GM18519 (cell line): ENCODE results near the gene CFAP90.

Source experiments
- ATAC-seq: cut with Tn5 transposase; IDR thresholded peaks from one replicate; pipeline ENCODE4 v1.9.1; 2021; ENCODE audit warnings: mild to moderate bottlenecking, moderate library complexity; ENCODE audit not compliant: unreplicated experiment, low FRiP score

The CFAP90 gene

DNA sequence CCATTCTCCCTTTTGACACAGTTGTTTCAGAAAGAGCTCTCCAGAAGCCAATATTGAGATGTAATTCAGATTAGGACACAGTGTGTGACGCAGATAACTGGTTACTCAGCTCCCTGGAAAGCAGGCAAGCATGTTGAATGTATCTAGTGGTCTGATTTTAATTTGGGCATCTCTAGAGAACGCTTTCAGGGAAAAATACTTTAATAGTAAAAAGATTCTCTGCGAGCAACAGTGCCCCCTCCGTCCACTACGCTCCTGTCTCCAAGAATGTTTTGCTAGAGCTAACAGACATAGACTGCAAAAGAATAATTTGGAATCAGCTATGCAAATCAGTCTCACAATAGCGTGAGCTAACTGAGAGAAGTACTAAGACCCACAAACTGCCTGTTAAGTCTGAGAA lies 23.3 kb downstream of the CFAP90 start:
- no peak for ATAC-seq

DNA sequence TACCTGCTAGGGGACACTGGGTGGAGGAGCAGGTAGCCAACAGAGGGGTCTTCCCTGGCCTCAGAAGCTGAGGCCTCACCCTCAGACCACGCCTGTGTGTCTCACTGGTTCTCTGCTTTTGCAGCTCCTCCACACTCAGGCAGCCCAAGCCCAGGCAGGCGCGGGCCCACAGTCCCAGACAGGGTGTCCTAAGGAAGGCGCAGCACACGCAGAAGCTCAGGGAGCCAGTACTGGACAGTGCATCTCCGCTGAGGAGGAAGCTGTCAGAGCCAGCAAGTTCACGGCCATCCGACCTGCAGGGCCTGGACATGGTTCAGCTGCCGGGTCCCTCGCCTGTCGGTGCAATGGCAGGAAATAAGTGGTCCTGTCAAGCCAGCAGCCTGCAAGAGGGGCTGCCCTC lies 25.3 kb downstream of the CFAP90 start:
- ATAC-seq, result no peak

- no peak for ATAC-seq
Observed at GRCh38 chr5:7824995-7825394, 25.9 kb downstream of the CFAP90 start.

DNA sequence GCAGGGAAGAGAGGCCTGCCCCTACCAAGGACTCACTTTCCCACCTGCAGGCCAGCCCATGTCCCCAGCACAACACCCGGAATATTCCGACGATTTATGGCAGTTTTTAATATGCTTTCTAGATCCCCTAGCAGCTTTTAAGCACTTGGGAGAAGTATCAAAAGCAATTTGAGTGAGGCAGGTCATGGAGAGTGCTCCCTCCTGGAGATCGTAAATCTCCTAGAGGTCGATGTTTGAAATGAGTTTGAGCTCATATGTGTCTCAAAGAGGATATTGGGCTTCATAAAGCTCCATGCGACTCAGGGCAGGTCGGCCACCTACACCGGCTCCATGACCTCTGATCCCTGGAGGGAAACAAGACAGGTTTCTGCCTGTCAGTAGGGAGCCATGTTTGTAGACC lies 27.3 kb downstream of the CFAP90 start:
- no peak for ATAC-seq

DNA sequence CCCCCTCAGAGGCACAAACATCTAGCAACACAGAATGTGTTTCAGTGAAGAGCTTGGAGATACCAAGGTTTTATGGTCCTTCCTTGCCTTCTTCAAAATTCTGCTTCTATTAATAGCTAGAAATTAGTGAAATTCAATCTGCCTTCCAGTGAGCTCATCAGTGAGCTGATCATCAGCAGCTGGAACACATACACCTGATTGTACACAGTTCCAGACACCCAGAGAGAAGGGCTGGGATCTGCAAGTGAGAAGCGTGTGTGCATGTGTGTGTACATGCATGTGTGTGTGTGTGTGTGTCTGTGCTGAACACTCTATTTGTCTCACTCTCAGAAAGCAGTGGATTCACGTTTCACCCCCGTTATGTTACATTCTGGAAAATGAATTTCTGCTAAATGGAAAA lies 28.5 kb downstream of the CFAP90 start:
- ATAC-seq, result no peak

DNA sequence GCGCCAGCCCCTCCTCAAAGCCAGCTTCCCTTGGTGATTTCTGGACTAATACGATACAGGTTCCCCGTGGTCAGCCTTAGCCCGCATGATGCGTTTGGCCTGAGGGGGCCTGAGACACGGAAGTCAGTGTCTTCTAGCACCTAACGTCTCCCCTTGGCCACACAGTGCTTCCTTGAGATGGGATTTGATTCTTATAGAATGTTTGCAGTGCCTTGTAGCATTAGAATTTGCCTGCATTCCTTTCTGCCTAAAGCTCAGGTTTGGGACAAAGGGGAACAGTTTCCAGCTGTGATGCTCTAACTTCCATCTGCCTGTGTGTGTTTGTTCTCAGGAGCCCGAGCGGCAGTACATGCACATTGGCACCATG lies 34.4 kb downstream of the CFAP90 start:
- ATAC-seq, result no peak

DNA sequence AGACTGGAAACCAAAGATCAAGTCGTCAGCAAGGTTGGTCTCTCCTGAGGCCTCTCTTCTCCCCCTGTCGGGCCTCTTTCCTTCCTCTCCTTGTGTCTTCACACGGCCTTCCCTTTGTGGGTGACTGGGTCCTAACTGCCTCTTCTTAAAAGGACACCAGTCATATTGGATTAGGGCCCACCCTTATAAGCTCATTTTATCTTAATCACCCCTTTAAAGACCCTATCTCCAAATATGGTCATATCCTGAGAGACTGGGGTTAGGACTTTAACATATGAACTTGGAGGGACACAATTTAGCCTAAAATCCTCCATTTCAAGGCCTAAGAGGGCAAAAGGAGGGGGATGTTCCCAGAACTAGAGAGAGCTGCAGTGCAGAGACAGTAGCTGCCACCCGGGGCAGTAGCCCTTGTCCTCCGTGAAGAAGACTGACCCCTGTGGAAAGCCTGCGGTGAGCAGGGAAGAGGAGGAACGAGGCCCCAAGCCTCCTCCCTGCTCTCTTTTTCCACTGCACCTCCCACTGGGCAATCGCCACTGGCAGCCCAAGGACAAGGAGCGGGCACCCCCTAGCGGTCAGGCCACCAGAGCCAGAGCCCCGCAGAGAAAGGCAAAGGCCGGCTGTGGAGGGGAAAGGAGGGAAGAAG lies 34.9 kb downstream of the CFAP90 start:
- ATAC-seq, result peak; percentile 62

DNA sequence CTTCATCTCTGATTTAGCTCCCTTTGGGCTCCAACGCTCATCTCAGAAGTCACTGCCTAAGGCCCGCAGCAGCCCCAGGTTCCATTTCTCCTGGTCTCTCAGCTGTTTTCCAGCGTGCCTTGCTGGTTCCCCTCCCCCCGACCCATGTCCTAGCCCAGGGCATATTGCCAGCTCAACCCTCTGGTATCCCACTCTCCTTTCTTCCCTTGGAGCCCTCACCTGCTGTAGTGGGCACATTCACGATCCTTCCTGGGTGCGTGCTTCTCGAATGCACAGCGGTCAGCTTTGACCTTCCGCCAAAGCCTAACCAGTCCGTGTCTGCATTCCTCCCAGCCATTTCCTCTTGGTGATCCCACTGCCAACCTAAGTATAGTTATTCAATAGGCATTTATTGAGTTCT lies 36.1 kb downstream of the CFAP90 start:
- ATAC-seq, result no peak

DNA sequence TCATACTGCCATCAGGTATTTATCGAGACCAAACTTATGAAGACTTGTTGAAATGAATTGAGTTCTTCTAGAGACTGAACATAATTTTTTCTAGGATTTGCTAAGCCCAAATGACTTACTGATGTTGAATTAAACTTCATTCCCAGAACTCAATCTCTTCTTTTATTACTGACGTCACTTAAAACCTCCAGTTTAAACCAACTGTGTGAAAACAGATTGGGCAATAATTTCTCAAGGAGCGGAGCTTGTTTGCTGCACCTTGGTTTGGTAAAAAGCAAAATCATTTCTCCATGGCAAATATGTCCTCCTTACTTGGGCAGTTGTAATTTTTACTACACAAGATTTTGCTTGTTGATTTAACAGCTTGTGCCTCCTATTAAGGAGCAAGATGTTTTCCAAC lies 37.4 kb downstream of the CFAP90 start:
- no peak for ATAC-seq

DNA sequence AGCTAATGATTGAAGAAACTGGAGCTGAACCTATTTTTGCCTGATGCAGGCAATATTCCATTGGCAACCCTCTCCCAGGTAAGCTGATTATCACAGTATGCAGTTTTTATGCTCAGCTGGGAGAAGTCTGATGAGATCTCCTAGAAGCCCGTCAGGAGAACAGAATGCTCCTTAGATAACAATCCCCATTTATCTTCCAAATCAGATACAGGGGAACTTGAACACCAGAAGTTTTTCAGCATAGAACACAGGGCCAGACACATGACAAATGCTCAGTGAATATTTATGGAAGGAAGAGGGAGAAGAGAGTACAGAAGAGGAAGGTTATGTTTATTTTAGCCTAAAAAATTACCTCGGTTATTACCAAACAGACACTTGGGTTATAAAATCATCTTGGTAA lies 37.9 kb downstream of the CFAP90 start:
- no peak for ATAC-seq

DNA sequence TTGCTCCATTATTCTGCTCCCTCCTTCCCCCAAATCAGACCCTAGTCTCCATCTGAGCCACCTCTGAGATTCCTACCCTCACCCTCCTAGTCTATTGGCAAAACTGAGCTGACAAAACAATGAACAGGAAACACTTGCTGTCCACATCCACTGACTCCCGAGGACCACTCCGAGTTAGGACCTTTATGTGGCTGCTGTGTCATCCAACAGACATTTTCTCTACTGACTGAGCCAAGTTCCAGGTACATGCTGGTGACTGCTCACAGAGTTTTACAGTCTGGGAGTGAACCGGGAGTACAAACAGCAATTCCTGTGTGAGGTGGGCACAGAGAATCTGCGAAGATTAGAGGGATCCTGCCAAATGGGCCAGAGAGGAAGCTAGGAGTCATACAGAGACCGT lies 39.2 kb downstream of the CFAP90 start:
- ATAC-seq, result no peak

GRCh38 chr5:7808998-7809397 lies 41.9 kb downstream of the CFAP90 start:
- ATAC-seq, result peak; percentile 72

DNA sequence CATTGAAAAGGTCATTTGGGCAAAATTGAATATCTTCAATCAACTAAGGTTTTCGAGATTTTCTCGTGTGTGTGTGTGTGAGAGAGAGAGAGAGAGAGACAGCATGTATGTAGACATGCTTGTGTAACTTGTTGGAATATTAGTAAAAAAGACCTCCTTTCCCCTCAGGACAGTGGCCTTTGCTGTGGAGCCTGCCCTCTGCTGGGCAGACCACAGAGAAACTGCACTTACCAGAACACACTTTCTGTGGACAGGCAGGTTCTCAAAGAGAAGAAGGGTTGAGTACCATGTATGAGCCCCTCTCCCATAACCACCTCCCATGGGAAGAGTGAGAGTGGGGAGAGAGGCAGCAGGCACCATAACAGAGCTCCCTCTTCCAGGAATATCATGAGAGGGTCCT lies 45.6 kb downstream of the CFAP90 start:
- ATAC-seq, result no peak

DNA sequence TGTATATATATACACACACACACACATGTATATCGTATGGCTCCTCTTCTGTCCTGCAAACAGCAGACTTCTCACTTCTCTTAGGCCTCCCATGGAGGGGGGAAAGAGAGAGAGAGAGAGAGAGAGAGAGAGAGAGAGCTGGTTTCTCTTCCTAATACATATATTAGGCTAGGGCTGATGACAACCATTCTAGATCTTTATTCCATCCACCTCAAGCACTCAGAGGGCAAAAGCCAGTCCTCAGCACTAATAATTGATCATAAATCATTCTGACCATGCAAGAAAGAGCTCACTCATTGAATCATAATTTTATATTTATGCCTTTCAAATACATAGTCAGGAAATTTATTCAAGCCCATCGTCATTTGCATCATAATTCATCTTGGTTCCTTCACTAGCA lies 47.0 kb downstream of the CFAP90 start:
- ATAC-seq, result no peak

- ATAC-seq, result no peak
Observed at GRCh38 chr5:7802855-7803254, 48.1 kb downstream of the CFAP90 start.

DNA sequence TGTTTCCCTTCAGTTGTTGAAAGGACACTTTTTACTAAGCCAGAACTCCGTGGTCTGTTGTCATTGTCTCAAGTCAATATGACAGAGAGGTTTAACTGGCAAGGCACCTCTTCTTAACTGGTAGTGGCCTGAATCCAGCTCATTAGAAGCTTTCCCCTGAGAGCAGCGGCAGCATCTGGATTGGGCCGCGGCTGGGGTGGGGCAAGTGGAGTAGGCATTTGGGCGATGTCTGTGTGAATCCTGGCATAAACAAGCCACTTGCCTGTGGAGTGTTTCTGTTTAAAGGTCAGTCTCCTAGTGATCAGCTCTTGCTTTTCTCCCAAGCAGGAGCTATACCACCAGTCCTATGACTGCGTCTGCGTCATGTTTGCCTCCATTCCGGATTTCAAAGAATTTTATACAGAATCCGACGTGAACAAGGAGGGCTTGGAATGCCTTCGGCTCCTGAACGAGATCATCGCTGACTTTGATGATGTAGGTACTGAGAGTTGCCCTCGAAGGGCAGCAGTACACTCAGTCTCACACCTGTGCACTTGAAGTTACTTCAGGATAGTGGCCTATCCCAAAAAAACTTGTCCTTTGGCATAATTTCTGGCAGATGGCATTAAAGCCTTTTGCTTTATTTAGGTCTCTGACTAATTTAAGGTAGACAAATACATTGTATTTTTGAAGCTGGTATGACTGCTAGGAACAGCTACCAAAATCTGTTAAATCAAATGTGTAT lies 48.9 kb downstream of the CFAP90 start:
- no peak for ATAC-seq

DNA sequence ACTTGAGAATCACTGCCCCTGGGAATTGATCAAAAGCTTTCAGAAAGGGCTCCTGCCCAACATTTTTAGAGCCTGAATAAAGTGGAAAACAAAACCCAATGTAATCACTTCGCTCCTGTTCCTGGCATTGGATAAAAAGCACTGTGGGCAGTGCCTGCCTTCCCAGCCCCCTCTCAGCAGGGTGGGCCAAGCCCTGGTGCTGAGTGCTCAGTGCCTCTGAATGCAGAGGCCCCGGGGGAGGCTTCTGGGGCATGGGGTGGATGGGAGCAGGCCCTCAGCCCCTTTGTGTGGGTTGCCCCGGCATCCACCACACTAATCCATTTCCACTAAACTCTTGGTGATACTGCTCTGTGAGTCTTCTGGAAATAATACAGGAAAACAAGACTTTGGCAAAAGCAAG lies 55.6 kb downstream of the CFAP90 start:
- ATAC-seq, result no peak

GRCh38 chr5:7794823-7795222 lies 56.1 kb downstream of the CFAP90 start:
- ATAC-seq, result peak; percentile 53

DNA sequence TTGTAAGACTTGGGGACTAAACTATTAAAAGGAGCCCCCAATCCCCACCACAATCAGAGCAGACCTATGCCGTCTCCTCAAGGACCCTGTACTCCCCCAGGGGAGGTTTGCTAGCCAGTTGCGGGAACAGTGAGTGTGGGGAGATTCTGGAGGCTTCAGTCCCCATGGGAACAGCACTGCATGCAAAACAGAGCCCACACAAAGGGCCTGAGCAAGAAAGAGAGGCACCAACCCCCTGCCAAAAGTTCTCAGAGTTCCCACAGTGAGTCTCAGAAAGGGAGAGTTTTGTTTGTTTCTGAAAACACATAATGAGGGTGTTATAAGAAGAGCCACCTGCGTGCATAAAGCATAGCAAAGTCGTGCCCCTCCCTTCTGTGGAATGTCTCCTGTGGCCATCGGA lies 56.6 kb downstream of the CFAP90 start:
- peak; percentile 88 for ATAC-seq

- peak; percentile 7 for ATAC-seq
Observed at GRCh38 chr5:7793895-7794294, 57.0 kb downstream of the CFAP90 start.

GRCh38 chr5:7789567-7789966 lies 61.4 kb downstream of the CFAP90 start:
- ATAC-seq, result no peak

DNA sequence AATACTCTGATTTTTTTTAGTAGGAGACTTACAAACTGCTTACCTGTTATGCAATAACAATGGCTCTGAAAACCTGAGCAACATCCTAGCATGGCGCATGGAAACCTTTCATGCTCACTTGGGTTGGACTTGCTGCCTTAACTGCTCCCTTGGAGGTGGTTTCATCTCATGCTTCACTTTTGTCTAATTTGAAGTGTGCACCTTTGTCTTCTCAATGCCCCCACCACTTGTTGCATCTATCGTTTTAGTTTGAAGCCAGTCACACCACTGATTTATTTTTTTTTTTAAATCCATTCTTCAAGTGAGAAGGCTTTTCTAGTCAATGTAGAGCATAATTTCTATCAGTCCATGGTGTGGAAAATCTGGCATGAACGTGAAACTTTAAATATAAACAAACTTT lies 63.2 kb downstream of the CFAP90 start:
- no peak for ATAC-seq
